GM20000 (cell line): ENCODE data around the gene ORMDL3.

ENCODE experiments used
- DNase-seq: peaks from one replicate; pipeline ENCODE4 v3.0.0; 2012; ENCODE audit warnings: low spot score
- CTCF ChIP-seq: IDR thresholded peaks from 2 replicates; pipeline ENCODE4 v1.5.1; 2012; ENCODE audit warnings: mild to moderate bottlenecking, control low read depth; ENCODE audit errors: extremely low read depth, missing control alignments

Gene ORMDL3

GRCh38 chr17:39926588-39927100 lies 757 bp downstream of the ORMDL3 start:
- DNase-seq = peak; percentile 59
- no peak for TF ChIP-seq CTCF

GRCh38 chr17:39926135-39926587 lies 1.2 kb downstream of the ORMDL3 start:
- TF ChIP-seq CTCF = no peak
- DNase-seq = no peak

- DNase-seq = no peak
- no peak for TF ChIP-seq CTCF
Measured at GRCh38 chr17:39925282-39926134, 1.9 kb downstream of the ORMDL3 start.

- no peak for DNase-seq
- no peak for TF ChIP-seq CTCF
Measured at GRCh38 chr17:39924691-39925055, 2.7 kb downstream of the ORMDL3 start.

- TF ChIP-seq CTCF = peak; percentile 7
- DNase-seq = no peak
Measured at GRCh38 chr17:39923836-39924690, 3.3 kb downstream of the ORMDL3 start.

GRCh38 chr17:39923230-39923629 lies 4.2 kb downstream of the ORMDL3 start:
- DNase-seq = no peak
- TF ChIP-seq CTCF = no peak

- no peak for DNase-seq
- no peak for TF ChIP-seq CTCF
Measured at GRCh38 chr17:39922006-39922405, 5.4 kb downstream of the ORMDL3 start.
